GM19467 (cell line): ENCODE data around the gene BAG3.
"Not testable (repeated sequence)": the region's sequence is repeated elsewhere in the genome, so short reads cannot be mapped to it uniquely, and the experiment has no call there.

Experiments
- ATAC-seq: cut with Tn5 transposase; IDR thresholded peaks from one replicate; pipeline ENCODE4 v1.9.1; 2021; ENCODE audit warnings: mild to moderate bottlenecking, moderate library complexity; ENCODE audit not compliant: unreplicated experiment

BAG3 gene

DNA sequence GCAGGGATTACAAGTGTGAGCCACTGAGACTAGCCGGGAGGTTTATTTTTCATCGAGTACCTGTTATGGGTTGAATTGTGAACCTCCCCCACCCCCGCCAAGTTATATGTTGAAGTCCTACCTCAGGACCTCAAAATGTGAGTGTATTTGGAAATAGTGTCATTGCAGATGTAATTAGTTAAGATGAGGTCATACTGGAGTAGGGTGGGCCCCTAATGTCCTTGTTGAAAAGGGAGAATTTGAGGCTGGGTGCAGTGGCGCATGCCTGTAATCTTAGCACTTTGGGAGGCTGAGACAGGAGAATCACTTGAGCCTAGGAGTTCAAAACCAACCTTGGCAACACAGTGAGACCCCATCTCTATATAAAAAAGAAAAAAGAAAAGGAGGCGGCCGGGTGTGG, 10.8 kb upstream of the BAG3 start:
- no peak for ATAC-seq

DNA sequence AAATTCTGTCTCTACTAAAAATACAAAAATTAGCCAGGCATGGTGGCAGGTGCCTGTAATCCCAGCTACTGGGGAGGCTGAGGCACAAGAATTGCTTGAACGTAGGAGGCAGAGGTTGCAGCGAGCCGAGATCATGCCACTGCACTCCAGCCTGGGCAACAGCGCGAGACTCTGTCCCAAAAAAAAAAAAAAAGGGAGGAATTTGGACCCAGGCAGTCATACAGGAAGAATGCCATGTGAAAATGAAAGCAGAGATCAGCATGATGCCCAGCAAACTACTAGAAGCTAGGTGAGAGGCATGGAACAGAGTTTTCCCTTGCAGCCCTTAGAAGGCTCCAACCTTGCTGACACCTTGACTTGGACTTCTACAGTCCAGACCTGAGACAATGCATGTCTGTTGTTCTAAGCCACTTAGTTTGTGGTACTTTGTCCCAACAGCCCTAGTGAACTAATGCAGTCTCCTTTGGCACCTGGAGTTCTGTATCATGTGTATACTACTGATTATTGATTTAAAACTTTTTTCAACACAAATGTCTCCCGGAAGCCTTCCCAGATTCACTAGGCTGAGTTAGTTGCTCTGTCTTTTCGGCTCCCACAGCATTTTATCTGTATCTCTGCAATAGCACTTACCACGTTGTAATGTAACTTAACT, 10.2 kb upstream of the BAG3 start:
- no peak for ATAC-seq

DNA sequence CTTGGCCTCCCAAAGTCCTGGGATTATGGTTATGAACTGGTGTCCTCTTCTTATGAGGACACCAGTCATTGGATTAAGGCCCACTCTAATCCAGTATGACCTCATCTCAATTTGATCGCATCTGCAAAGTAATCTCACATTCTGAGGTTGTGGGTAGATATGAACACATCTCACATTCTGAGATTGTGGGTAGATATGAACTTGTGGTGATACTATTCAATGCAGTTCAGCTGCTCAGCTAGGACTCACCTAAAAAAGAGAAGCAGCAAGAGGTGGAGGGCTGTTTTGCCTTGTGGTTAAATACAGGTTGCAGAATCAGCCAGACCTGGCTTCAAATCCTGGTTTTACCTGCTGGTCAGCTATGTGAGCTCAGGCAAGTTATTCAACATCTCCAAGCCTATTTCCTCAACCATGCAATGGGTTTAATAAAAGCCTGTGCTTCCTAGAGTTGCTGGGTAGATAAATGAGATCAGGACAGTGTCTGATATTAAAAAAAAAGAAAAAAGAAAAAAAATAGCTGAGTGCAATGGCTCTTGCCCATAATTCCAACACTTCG, 8.5 kb upstream of the BAG3 start:
- no peak for ATAC-seq

DNA sequence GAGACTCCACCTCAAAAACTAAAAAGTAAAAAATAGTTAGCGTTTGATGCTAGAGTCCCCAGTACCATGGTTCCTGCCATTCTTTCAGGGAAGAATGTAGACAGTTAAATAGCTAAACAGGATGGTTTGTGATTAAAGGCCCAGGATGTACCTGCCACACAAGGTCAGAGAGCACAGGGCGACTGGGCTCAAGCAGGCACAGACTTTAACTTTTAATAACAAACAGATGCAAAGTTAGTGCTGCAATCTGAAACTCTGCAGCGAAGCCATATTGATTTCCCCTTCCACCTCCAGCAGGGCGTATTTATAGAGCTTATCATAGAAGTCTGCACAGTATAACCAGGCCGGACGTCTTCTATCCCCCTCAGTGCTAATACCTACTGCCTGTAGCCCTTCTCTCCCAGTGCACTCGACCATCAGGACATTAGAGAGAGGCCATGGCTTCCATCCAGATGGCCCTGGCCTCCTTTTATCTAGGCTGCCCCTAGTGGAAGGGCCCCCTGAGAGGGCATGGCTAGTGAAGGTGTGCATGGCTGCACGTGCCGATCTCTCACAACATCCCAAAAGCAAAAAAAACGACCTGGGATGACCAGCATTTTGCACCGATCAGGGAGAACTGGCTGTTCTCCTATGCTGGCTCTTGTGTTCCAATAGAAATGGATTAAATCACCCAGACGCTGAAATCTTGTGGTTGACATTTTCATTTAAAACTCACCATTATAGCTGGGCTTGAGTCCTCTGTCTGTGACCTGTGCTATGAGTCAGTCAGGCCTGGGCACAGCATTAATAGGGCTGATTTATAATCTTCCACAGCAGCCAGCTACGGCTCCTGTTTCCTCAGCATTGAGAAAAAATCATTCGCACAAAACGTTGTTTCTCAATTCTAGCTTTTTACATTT, 7.6 kb upstream of the BAG3 start:
- ATAC-seq, result no peak

DNA sequence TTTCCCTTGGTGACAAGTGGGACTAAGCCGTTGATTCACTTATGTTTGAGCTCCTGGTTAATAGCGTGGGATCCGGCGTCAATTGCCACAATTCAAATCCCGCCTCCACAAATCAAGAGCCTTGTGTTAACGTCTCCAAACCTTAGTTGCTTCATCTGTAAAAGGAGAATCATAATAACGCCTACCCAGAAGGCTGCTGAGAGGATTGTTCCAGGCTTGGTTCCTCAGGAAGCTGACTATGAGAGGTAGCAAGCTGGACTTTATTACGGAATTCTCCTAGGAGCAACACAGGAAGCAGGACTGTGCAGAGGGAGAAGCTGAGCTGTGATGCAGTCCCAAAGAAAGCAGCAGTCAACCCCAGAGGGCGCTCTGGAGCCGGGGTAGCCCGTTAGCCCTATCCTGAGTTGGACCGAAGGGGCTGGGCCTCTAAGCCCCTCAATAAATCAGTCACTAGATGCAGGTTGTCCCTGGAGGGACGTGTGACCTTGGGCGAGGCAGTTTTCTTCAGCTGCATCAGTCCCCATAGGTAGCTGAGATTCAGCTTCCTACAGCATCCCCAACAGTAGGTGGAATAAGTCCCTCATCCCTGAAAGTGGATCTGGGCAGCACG, 6.9 kb upstream of the BAG3 start:
- ATAC-seq, result no peak

DNA sequence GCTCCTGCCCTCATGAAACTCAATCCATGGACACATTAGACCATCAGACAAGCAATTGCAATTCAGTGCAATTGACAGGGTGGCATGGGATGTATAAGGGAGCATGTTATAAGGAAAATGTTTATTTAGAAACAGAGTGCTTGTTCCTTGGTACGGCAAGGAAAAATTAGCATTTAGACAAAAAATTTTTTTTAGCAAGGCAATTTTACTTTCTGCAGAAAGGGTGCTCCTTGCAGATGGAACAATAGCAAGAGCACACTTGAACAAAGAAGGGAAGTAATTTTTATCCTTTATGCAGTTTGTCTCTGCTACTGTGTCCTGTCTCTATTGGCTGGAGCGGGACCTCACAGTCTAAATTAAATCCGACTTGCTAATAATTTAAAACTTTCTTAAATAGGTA, 6.2 kb upstream of the BAG3 start:
- ATAC-seq, result no peak

DNA sequence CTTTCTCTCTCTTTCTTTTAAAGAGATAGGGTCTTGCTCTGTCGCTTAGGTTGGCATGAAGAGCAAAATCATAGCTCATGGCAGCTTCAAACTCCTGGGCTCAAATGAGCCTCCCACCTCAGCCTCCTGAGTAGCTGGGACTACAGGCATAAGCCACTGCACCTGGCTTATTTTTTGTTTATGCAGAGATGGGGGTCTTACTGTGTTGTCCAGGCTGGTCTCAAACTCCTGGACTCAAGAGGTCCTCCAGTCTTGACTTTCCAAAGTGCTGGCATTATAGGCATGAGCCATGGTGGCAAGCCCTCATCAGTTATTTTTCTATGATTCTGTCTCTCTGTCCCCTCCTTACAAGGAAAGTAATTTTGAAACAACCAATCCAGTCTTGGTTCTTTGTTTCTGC, 1.1 kb upstream of the BAG3 start:
- ATAC-seq, result no peak

DNA sequence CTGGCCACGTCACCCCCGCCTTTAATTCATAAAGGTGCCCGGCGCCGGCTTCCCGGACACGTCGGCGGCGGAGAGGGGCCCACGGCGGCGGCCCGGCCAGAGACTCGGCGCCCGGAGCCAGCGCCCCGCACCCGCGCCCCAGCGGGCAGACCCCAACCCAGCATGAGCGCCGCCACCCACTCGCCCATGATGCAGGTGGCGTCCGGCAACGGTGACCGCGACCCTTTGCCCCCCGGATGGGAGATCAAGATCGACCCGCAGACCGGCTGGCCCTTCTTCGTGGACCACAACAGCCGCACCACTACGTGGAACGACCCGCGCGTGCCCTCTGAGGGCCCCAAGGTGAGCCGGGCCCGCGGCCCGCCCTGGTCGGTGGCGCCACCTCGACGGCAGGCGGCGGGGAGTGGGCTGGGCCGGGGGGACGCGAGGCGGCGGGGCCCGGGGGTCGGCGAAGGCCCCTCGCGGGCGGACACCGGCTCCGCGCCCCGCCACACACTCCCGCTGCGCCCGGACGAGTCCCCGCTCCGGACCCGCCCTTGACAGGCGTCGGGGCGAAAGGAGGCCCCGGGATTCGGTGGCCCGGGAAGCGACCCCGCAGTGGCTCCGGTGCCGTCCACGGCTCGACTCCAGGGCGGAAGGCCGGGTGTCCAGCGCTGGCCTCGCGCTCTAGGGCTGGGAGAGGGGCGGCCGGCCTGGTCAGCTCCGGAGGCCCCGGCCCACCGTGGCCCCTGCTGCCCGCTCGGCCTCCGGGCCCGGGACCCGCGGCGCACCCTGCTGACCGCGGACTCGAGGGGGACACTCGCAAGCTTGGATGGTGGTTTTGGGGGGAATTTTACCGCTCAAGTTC, 557 bp downstream of the BAG3 start:
- peak; percentile 31 for ATAC-seq

DNA sequence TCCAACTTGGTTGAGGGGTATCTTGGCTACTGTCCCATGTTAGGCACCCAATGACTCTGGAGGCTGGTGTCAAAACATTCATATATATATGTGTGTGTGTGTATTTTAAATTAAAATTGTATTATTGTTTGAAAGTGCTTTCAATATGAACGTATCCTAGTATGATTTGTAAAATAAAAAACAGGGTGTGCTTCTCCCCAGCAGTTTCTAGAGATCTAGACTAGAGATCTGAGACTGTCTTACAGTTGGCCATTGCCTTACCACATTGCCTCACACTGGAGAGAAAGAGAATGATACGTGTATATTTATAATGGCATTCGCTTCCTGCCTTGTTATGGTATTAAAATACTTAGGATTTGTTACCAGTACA, 1.2 kb downstream of the BAG3 start:
- ATAC-seq, result no peak

DNA sequence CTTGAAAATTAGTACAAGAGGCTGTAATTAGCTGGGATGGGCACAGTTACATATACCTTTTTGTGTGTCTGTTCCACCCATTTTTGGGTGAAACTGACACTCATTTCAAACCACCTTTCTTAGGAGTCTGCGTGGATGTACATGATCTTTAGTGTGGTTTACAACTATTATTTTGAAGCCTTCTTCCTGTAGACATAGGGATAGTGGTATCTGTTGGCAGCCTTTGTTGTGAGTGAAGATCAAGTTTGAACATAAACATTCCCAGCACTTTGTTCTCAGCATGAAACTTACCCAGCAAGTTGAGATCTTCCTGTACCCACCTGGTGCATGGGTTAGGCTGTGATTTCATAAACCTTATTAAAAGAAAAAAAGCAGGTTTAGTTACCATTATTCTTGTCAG, 2.0 kb downstream of the BAG3 start:
- no peak for ATAC-seq

DNA sequence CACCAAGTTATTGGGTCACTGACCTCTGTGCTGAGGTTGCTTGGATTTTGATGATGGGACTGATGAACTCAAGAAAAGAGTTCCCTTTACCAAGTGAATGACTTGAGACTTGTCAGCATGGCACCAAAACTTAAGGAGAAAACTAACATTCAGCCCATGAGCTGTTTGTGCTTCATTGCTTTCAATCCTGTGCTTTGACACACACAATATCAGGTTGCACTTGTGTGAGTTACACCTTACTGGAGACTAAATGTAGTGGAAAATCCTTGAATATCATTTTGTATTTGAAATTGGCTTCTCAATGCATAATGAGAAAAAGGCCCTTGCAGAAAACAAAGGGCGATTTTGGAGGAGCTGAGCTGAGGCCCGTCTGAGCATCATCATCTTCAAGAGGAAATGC, 2.7 kb downstream of the BAG3 start:
- no peak for ATAC-seq

DNA sequence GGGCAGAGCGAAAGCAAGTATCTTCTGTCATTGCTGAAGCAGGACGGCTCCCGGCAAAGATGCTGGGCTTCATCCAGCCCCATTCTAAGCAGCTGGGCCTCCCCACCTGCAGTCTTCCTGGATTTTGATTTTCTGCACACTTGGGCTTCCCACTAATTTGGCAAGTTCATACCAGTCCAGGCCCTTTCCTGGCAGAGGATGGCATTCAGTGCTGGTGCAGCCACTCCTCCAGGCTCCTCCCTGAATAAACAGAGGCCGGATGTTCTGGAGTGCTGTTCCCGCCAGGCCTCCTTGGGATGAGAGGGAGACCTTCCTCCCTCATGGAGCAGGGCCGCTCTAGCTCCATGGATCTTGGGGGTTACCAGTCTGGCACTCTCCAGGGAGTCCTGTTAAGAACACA, 3.4 kb downstream of the BAG3 start:
- no peak for ATAC-seq

DNA sequence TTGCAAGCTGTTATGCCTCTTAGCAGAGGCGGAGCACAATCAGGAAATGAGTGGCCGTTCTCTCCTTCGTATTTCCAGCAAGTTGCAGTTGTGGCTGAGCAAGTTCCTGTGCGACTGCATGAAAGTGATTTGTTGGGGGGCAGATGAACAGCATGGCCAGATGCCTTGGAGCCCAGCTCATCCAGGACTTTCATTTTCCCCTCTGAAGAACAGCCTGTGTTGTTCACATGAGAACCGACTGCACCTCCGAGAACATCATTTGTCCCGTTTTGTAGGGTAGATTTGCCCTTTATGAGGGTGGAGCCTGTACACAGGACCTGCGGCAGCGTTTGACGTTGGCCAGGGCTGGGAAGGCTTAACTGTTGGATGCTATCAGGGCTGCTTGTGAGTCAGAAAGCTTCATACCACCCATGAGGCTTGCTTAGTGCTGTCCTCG, 4.4 kb downstream of the BAG3 start:
- ATAC-seq, result no peak

DNA sequence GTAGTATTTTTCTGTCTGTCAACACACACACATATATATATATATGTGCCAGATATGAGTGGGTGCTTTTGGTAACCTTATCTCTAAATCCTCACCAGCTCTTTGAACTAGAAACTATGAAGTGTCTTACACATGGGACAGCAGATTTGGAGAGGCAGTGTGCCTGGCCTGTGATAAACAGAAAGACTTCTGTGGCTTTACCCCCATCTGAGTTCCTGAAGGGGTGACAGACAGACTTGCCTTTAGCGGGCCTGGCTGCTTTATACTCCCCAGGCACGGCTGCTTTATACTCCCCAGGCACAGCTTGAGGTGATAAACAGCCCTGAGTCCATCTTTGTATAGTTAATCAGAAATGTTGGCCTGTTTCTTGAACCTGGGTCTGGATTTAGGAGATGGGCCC, 5.6 kb downstream of the BAG3 start:
- no peak for ATAC-seq

DNA sequence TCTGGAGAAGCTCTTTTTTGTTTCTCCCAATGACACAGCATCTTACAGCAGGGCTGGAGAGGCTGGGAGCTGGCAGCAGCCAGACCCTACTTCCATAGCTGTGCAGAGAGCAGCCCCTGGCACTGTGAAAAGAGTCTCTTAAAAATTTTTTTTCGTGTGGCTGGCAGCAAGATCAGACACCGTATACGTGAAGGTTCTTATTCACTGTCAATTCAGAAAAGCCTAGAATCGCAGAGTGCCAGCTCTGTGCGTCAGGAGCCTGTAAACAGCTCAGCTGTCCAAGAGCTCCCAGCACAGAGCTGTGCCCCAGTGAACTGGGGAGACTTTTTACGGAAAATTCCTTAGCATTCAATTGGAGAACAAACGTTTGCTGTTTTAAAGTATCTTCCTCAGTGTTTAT, 6.5 kb downstream of the BAG3 start:
- no peak for ATAC-seq

DNA sequence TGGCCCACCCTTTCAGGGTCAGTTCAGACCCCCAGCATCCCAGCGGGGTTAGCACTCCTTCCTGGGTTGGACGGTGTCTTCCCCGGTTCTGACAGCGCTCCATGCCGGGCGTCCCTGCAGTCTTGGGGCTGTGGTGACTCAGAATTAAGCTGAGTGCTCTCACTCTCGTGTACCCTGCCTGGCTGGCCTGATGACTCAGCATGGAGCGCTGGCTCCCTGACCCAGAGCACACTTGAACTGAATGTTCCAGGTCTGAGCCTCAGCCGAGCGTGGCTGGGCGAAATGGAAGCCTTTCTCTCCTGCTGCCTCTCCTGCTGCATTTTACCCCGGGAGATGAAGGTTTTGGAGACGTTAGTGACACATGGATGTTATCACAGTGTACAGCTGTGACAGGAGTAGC, 7.1 kb downstream of the BAG3 start:
- ATAC-seq, result no peak

DNA sequence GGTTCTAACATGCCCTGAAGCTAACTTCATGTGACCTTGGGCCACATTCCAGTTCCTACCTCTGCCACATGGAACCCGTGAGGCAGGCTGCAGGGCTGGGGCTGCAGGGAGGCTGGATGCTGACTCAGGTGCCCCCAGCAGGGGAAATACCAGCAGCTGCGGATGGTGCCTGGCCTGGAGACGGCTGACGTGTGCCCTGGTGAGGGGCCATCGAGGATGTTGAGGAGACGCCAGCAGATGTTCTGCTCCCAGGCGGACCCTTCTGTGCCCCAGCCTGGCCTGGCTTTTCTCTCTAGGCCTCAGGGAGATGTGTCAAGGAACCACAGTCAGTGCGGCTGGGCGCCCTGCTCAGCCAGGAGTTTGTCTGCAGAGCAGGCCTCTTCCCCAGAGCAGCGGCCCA, 8.8 kb downstream of the BAG3 start:
- ATAC-seq, result no peak

DNA sequence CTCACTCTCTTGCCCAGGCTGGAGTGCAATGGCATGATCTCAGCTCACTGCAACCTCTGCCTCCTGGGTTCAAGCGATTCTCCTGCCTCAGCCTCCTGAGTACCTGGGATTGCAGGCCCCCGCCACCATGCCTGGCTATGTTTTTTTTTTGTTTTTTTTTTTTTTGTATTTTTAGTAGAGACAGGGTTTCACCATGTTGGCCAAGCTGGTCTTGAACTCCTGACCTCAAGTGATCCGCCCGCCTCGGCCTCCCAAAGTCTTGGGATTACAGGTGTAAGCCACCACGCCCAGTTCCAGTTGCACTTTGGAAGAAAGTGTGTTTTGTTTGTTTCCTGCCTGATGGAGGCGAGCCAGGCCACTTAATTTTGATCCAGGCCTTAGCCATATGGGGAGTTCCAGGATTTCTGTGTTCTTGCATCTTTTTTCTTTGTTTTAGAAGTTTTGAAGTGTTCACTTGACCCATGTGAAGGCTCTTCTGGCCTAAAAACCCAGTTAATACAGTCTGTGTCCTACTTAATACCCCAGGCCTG, 11.0 kb downstream of the BAG3 start:
- ATAC-seq, result not testable (repeated sequence)

DNA sequence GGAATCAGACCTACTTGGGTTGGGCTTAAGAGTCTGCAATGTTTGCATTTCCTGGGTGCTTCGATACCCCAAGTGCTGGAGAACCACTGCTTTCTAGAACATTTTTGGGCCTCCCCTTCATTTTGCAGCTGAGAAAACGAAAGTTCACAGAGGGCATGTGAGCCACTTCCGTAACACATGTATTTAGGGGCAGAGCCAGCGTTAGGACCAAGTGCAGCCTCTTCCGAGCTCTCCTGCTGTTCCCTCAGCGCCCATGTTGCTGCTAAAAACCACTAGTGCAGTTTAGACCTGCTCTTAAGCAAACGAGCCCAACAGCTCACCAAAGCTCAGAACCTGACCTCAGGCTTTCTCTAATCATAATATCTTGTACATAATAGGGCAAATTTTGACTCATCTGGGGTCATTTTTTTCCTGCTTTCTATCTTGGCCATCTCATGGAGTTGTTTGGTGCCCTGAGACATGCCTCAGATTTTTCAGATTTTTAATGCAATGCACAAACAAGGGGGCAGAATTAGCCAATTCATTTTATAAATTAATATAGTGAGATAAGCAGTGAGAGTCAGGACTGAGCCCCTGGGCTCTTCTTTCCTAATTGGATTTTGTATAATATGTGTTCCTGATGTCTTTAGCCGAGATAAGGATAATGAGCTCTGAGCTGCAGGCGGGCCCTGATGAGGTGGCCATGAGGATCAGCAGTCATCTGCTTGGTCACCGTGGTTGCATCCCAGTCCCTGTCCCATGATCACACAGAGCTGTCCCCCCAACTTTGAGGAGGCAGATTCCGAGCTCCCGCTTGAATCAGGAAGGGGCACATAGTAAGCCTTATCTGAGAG, 12.9 kb downstream of the BAG3 start:
- ATAC-seq, result no peak
